Hematopoietic multipotent progenitor cell treated with erythropoietin and hydrocortisone succinate and interleukin-3 and kit ligand, for 6 days (in vitro differentiated cells): ENCODE results near the gene PEAK1.

Experiments used
- DNase-seq: peaks from one replicate; pipeline ENCODE4 v3.0.0-alpha.2; 2015

Gene PEAK1

GRCh38 chr15:77123854-77124253, 296.1 kb downstream of the PEAK1 start:
- DNase-seq, result no peak

GRCh38 chr15:77122576-77122975, 297.3 kb downstream of the PEAK1 start:
- no peak for DNase-seq

- DNase-seq, result no peak
These were observed 298.3 kb downstream of the PEAK1 start for GRCh38 chr15:77121599-77121998.

- DNase-seq, result no peak
These were observed 299.3 kb downstream of the PEAK1 start for GRCh38 chr15:77120576-77120975.

- DNase-seq, result no peak
These were observed 300.5 kb downstream of the PEAK1 start for GRCh38 chr15:77119446-77119845.

GRCh38 chr15:77118882-77119321, 301.0 kb downstream of the PEAK1 start:
- DNase-seq, result peak; percentile 85

- DNase-seq, result no peak
These were observed 304.7 kb downstream of the PEAK1 start for GRCh38 chr15:77115179-77115578.

GRCh38 chr15:77112838-77113504, 306.9 kb downstream of the PEAK1 start:
- DNase-seq, result no peak

GRCh38 chr15:77111789-77112188, 308.1 kb downstream of the PEAK1 start:
- DNase-seq, result no peak

- peak; percentile 64 for DNase-seq
These were observed 312.2 kb downstream of the PEAK1 start for GRCh38 chr15:77107531-77108355.

GRCh38 chr15:77107068-77107467, 312.8 kb downstream of the PEAK1 start:
- DNase-seq, result no peak

GRCh38 chr15:77104155-77104554, 315.7 kb downstream of the PEAK1 start:
- DNase-seq, result no peak

GRCh38 chr15:77099741-77100463, 320.0 kb downstream of the PEAK1 start:
- DNase-seq, result no peak

- no peak for DNase-seq
These were observed 321.3 kb downstream of the PEAK1 start for GRCh38 chr15:77098572-77098971.

GRCh38 chr15:77097921-77098320, 322.0 kb downstream of the PEAK1 start:
- DNase-seq, result no peak

GRCh38 chr15:77097248-77097721, 322.6 kb downstream of the PEAK1 start:
- peak; percentile 16 for DNase-seq

- no peak for DNase-seq
These were observed 323.4 kb downstream of the PEAK1 start for GRCh38 chr15:77096541-77096940.

GRCh38 chr15:77096138-77096537, 323.8 kb downstream of the PEAK1 start:
- DNase-seq, result no peak

GRCh38 chr15:77094397-77095030, 325.4 kb downstream of the PEAK1 start:
- DNase-seq, result peak; percentile 33

- DNase-seq, result no peak
These were observed 326.5 kb downstream of the PEAK1 start for GRCh38 chr15:77093436-77093835.

GRCh38 chr15:77091097-77091496, 328.8 kb downstream of the PEAK1 start:
- no peak for DNase-seq

- no peak for DNase-seq
These were observed 332.7 kb downstream of the PEAK1 start for GRCh38 chr15:77087213-77087612.

- no peak for DNase-seq
These were observed 334.6 kb downstream of the PEAK1 start for GRCh38 chr15:77085297-77085696.
